ENCODE data around the gene SUPT3H.

SUPT3H gene

DNA sequence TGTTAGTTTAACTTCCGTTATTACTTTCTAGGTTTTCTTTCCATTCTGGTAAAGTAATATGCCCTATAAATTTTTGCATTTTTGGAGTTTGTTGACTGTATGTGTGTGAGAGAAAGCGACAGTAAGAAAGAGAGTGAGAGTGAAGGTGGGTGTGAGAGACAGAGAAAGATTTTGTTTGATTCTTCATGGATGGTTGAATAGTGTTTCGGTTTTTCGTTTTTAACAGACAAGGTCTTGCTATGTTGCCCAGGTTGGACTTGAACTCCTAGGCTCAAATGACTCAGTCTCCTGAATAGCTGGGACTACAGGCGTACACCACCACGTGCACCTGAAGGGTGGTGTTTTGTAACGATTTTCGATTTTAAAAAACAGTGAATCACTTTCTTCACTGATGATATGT lies 378.7 kb downstream of the SUPT3H start:
- DNase-seq (ENCODE audit: low read depth) = no peak

- DNase-seq (ENCODE audit: low read depth) = no peak
These were observed 382.1 kb downstream of the SUPT3H start for GRCh38 chr6:44995486-44996132.

DNA sequence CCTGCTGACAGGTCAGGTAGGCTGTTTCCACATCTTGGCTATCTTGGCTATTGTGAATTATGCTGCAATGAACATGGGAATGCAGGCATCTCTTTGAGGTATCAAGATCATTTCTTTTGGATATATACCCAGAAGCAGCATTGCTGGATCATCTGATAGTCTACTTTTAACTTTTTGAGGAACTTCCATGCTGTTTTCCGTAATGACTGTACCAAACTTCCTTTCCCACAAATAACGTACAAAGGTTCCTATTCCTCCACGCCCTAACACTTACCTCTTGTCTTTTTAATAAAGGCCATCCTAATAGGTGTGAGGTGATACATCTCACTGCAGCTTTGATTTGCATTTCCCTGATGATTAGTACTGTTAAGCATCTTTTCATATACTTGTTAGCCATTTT lies 388.3 kb downstream of the SUPT3H start:
- no peak for DNase-seq (ENCODE audit: low read depth)

DNA sequence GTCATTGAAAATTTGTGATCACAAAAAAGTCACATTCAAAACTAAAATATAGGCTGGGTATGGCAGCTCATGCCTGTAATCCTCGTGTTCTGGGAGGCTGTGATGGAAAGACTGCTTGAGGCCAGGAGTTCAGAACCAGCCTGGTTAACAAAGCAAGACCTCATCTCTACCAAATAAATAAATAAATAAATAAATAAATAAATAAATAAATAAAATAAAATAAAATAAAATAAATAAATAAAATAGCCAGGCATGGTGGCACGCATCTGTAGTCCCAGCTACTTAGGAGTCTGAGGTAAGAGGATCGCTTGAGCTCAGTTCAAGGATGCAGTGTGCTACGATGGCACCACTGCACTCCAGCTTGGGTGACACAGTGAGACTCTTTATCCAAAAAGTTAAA lies 392.7 kb downstream of the SUPT3H start:
- DNase-seq (ENCODE audit: low read depth) = no peak

GRCh38 chr6:44983467-44984365 lies 394.0 kb downstream of the SUPT3H start:
- no peak for DNase-seq (ENCODE audit: low read depth)

DNA sequence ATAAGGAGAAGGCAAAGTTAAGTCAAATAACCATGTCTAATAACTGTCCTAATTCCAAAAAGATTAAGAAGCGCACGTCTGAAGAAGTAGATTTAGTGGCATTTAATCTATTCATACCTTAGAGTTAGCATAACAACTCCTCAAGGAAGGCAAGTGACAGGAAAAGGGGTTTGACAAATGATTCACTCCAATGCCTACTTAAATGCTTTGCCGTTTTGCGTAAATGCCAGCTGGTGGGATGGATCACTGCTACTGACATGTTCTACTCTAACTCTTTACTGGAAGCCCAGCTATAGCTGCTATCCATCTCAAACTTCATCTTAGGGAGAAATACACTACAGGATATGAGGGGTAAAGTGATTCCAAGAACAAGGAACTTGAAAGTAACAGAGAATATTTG lies 396.9 kb downstream of the SUPT3H start:
- DNase-seq (ENCODE audit: low read depth) = no peak

GRCh38 chr6:44976677-44977641 lies 400.8 kb downstream of the SUPT3H start:
- no peak for DNase-seq (ENCODE audit: low read depth)

- DNase-seq (ENCODE audit: low read depth) = no peak
These were observed 403.2 kb downstream of the SUPT3H start for GRCh38 chr6:44974511-44974910.

DNA sequence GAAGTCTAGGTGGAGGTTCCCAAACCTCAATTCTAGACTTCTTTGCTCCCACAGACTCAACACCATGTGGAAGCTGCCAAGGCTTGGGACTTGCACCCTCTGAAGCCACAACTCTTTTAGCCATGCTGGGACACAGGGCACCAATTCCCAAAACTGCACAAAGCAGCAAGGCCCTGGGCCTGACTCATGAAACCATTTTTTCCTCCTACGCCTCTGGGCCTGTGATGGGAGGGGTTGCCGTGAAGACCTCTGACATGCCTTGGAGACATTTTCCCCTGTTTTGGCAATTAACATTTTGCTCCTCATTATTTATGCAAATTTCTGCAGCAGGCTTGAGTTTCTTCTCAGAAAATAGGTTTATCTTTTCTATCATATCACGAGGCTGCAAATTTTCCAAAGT lies 405.0 kb downstream of the SUPT3H start:
- DNase-seq (ENCODE audit: low read depth) = no peak

GRCh38 chr6:44969446-44970185 lies 408.1 kb downstream of the SUPT3H start:
- no peak for DNase-seq (ENCODE audit: low read depth)

- DNase-seq (ENCODE audit: low read depth) = no peak
These were observed 410.3 kb downstream of the SUPT3H start for GRCh38 chr6:44967481-44967880.

DNA sequence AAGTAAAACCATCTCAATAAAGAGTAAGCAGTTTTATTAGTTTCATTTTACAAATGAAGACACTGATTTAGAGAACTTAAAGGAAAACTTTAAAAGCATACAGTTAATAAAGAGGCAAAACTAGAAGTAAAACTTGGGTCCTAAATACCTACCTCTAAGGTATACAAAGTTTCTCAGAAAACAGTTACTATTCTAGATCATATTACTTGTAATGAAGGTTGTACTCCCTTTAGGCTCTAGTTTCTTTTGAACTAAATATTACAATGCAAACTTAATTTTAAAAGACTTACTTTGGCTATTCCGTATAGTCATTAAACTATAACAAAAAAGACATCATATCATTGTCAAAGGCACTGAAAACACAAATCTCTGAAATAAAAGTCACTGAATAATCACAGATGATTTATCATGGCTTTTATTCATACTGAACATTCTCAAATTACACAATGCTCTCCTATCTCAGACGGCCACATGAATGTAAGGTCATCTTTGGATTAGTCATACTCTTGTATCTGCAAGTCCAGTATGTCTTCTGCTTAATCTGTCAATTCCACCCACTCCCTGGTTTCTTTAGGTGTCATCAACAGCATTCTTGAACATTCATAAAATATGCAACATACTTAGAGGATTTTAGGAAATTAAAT lies 411.2 kb downstream of the SUPT3H start:
- no peak for DNase-seq (ENCODE audit: low read depth)

DNA sequence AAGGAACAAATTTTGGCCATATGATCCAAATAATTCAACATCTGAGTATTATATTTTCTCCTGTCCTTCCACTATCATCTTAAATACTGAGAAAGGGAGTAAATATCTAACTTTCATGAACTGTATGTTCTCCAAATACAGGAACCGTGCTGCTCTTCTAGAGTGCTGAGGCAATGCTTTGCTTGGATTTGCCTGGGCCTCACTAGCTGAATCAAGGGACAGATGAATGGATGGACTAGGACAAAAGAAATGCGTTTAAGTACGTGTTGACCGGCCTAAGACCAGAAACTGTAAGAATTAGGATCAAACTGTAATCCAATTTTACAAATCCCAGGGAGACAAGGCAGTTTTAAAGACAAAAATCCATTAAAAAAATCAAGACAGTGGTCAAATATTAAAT lies 412.0 kb downstream of the SUPT3H start:
- no peak for DNase-seq (ENCODE audit: low read depth)

- DNase-seq (ENCODE audit: low read depth) = peak; percentile 40
These were observed 416.8 kb downstream of the SUPT3H start for GRCh38 chr6:44960898-44961297.

DNA sequence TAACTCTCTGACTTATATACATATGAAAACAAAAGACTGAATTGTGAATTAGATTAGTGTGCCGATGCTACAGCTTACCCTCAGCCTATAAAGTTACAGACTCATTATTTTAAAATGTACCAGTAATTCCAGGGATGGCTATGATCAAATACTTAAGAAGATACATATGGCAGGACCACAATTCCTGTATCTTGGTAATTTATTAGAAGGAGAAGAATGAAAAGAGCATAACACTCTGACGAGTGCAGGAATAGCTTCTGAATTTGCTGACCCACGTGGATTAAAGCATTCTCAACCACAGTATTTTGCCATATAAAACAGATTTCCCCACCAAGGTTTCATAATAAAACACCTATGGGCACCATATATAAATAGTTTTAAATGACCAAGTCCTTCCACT lies 418.1 kb downstream of the SUPT3H start:
- no peak for DNase-seq (ENCODE audit: low read depth)

- no peak for DNase-seq (ENCODE audit: low read depth)
These were observed 420.6 kb downstream of the SUPT3H start for GRCh38 chr6:44957156-44957555.

- no peak for DNase-seq (ENCODE audit: low read depth)
These were observed 421.3 kb downstream of the SUPT3H start for GRCh38 chr6:44956396-44956795.

DNA sequence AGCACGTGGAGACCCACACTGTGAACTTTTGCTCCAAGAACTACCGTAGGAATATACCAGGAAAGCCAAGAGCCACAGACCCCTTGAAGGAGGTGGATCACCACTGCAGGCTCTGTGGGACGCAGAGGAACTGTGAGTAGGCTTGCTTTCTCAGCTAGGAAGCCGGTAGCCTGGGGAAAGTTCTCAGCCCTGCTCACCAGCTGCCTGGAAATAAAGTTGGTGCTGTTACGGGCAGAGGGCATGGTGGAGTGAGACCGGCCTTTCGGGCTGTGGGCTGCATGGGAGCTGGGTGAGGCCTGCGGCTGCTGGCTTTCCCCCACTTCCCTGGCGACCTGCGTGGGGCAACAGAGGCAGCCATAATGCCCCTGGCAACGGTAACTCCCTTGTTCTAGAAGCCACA lies 422.6 kb downstream of the SUPT3H start:
- no peak for DNase-seq (ENCODE audit: low read depth)

GRCh38 chr6:44954281-44954680 lies 423.5 kb downstream of the SUPT3H start:
- DNase-seq (ENCODE audit: low read depth) = no peak

- DNase-seq (ENCODE audit: low read depth) = no peak
These were observed 426.4 kb downstream of the SUPT3H start for GRCh38 chr6:44951253-44951747.

DNA sequence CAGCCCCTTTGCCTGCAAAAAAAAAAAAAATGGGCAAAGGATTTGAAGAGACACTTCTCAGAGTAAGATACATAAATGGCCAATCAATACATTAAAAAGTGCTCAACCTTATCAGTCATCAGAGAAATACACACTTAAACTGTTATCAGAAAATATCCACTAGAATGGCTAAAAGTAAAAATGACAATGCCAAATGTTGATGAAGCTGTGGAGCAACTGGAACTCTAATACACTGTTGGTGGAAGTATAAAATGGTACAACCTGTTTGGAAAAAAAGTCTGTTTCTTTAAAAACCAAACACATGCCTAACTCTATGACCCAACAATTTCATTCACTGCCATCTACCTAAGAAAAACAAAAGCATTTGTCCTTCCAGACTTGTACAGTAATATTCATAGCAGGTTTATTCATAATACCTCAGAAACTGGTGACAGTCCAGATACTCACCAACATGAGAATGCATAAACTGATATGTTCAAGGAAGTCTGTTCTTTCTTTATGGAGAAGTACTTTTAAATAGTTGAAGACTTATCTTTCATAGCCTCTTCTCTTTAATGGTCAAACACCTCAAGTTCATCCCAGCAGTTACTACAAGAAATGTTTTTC lies 428.0 kb downstream of the SUPT3H start:
- no peak for DNase-seq (ENCODE audit: low read depth)
